Measurements from ENCODE around the gene DACH2. TPM values are rescaled to one million over a fixed set of nuclear protein-coding genes. Genes with fewer than 3 reads are reported as not detected.

DACH2 gene
- total and polyA plus RNA-seq, 4 donors, result 0.23 TPM; not detected in 3

DNA sequence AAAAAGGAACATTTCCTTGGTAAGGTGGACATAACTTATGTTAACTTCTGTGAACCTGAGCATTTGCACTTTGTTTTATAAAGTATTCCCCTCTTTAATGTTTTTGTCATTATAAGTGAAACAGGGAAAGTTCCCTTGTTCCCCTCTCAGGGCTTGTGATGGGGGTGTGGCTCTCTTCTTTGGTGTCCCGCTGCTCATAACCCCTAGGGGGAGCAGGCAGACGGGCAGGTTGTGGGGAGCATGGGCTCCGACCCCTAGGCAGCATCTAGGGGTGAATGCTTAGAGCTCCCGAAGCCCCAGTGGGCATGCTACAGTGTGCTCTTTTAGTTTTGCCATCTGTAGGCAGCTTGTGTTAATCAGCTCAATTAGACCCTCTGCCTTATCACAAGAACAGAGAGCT is 200.4 kb downstream of the DACH2 start:
- H3K27me3 ChIP-seq (ENCODE audit: control insufficient read depth in 4 of 4, insufficient read depth in 4 of 4, low read length in 3 of 4), result peaks cover 0 to 2% (median 0%) of the 10 kb centered on the region in 4 donors
- no peak overlapping the region for H3K27ac ChIP-seq (ENCODE audit: low read depth in 1 of 2, low read length in 2 of 2)
- no peak overlapping the region for H3K9ac ChIP-seq (ENCODE audit: low read depth in 1 of 2, low read length in 2 of 2)
- WGBS, result 34% methylated on average over 4 of the region's 4 CpGs
- no peaks in the 10 kb centered on the region for H3K36me3 ChIP-seq (ENCODE audit: control insufficient read depth in 4 of 4, insufficient read depth in 3 of 4, low read depth in 1 of 4, low read length in 3 of 4)
- no peaks in the 10 kb centered on the region for H3K4me1 ChIP-seq (ENCODE audit: control insufficient read depth in 4 of 4, insufficient read depth in 4 of 4, low read length in 3 of 4)
- H3K4me3 ChIP-seq (ENCODE audit: low read depth in 1 of 3, low read length in 3 of 3), result no peak overlapping the region
- TF ChIP-seq MAX (IDR thresholded peaks at IDR 0.05), result no peak
- TF ChIP-seq ZBTB33 (IDR thresholded peaks at IDR 0.05), result no peak
- no peak for TF ChIP-seq YY1 (IDR thresholded peaks at IDR 0.05)
- TF ChIP-seq HNF4A (conservative IDR thresholded peaks at IDR 0.05), result no peak
- TF ChIP-seq, protein P1, sequence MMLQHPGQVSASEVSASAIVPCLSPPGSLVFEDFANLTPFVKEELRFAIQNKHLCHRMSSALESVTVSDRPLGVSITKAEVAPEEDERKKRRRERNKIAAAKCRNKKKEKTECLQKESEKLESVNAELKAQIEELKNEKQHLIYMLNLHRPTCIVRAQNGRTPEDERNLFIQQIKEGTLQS (IDR thresholded peaks at IDR 0.05), result no peak
- TF ChIP-seq JUND (IDR thresholded peaks at IDR 0.05), result no peak
- peak in 1 of 2 donors; percentile 14 for TF ChIP-seq RAD21 (IDR thresholded peaks at IDR 0.05)
- TF ChIP-seq EGR1 (IDR thresholded peaks at IDR 0.05; ENCODE audit: low read depth in 2 of 2), result no peak
- peaks cover 0 to 2% (median 0%) of the 10 kb centered on the region in 4 donors for H3K9me3 ChIP-seq (ENCODE audit: control insufficient read depth in 4 of 4, low read length in 3 of 4)
- DNase-seq (ENCODE audit: low spot score), result no peak

GRCh38 chrX:86349115-86349514 is 200.9 kb downstream of the DACH2 start:
- H3K9ac ChIP-seq (ENCODE audit: low read depth in 1 of 2, low read length in 2 of 2), result no peak overlapping the region
- H3K4me3 ChIP-seq (ENCODE audit: low read depth in 1 of 3, low read length in 3 of 3), result no peak overlapping the region
- no peaks in the 10 kb centered on the region for H3K36me3 ChIP-seq (ENCODE audit: control insufficient read depth in 4 of 4, insufficient read depth in 3 of 4, low read depth in 1 of 4, low read length in 3 of 4)
- WGBS, result 91% methylated on average over 11 of the region's 11 CpGs
- no peak for DNase-seq (ENCODE audit: low spot score)
- H3K27ac ChIP-seq (ENCODE audit: low read depth in 1 of 2, low read length in 2 of 2), result no peak overlapping the region
- no peaks in the 10 kb centered on the region for H3K4me1 ChIP-seq (ENCODE audit: control insufficient read depth in 4 of 4, insufficient read depth in 4 of 4, low read length in 3 of 4)
- peaks cover 0 to 2% (median 0%) of the 10 kb centered on the region in 4 donors for H3K27me3 ChIP-seq (ENCODE audit: control insufficient read depth in 4 of 4, insufficient read depth in 4 of 4, low read length in 3 of 4)
- peaks cover 0 to 2% (median 0%) of the 10 kb centered on the region in 4 donors for H3K9me3 ChIP-seq (ENCODE audit: control insufficient read depth in 4 of 4, low read length in 3 of 4)
- TF ChIP-seq HNF4G (IDR thresholded peaks at IDR 0.05) (no peak), FOXA1 (IDR thresholded peaks at IDR 0.05) (no peak), REST (IDR thresholded peaks at IDR 0.05) (no peak), EGR1 (IDR thresholded peaks at IDR 0.05; ENCODE audit: low read depth in 2 of 2) (no peak), MAX (IDR thresholded peaks at IDR 0.05) (no peak), NR2F2 (IDR thresholded peaks at IDR 0.05) (no peak), FOXA2 (IDR thresholded peaks at IDR 0.05) (no peak), YY1 (IDR thresholded peaks at IDR 0.05) (no peak), RXRA (IDR thresholded peaks at IDR 0.05) (no peak), RAD21 (IDR thresholded peaks at IDR 0.05) (no peak), JUND (IDR thresholded peaks at IDR 0.05) (no peak), GABPA (IDR thresholded peaks at IDR 0.05 in 1 of 2, conservative IDR thresholded peaks at IDR 0.05 in 1 of 2) (no peak), TAF1 (conservative IDR thresholded peaks at IDR 0.05) (no peak), SP1 (IDR thresholded peaks at IDR 0.05) (no peak)
